ENCODE measurements around the gene AKAIN1.

AKAIN1 gene

GRCh38 chr18:5162111-5162510, 34.9 kb downstream of the AKAIN1 start:
- H3K4me3 ChIP-seq (ENCODE audit: insufficient read length, low read depth), result no peak overlapping the region
- no peaks in the 10 kb centered on the region for H3K9me3 ChIP-seq (ENCODE audit: insufficient read depth, low read length)
- no peak for DNase-seq (ENCODE audit: low read depth, low spot score)
- H3K27me3 ChIP-seq (ENCODE audit: insufficient read depth, insufficient read length), result no peaks in the 10 kb centered on the region
- no peak for TF ChIP-seq YY1 (IDR thresholded peaks at IDR 0.05; ENCODE audit: insufficient read depth, insufficient read length)
- no peak for TF ChIP-seq ZNF274 (IDR thresholded peaks at IDR 0.05; ENCODE audit: low read depth, low read length)
- no peak for TF ChIP-seq SUZ12 (IDR thresholded peaks at IDR 0.05; ENCODE audit: extremely low read depth, insufficient read depth, insufficient read length)
- H3K9ac ChIP-seq (ENCODE audit: insufficient read length, low read depth), result no peak overlapping the region
- no peaks in the 10 kb centered on the region for H3K36me3 ChIP-seq (ENCODE audit: insufficient read depth, insufficient read length, low read length)
- no peaks in the 10 kb centered on the region for H3K4me1 ChIP-seq (ENCODE audit: insufficient read depth, insufficient read length)

GRCh38 chr18:5159080-5159479, 38.0 kb downstream of the AKAIN1 start:
- Histone ChIP-seq H3K4me3 (ENCODE audit: insufficient read length, low read depth) (no peak overlapping the region), H3K27me3 (ENCODE audit: insufficient read depth, insufficient read length) (no peaks in the 10 kb centered on the region), H3K36me3 (ENCODE audit: insufficient read depth, insufficient read length, low read length) (no peaks in the 10 kb centered on the region), H3K9me3 (ENCODE audit: insufficient read depth, low read length) (no peaks in the 10 kb centered on the region), H3K9ac (ENCODE audit: insufficient read length, low read depth) (no peak overlapping the region), H3K4me1 (ENCODE audit: insufficient read depth, insufficient read length) (no peaks in the 10 kb centered on the region)
- no peak for TF ChIP-seq YY1 (IDR thresholded peaks at IDR 0.05; ENCODE audit: insufficient read depth, insufficient read length)
- no peak for TF ChIP-seq SUZ12 (IDR thresholded peaks at IDR 0.05; ENCODE audit: extremely low read depth, insufficient read depth, insufficient read length)
- no peak for TF ChIP-seq ZNF274 (IDR thresholded peaks at IDR 0.05; ENCODE audit: low read depth, low read length)
- no peak for DNase-seq (ENCODE audit: low read depth, low spot score)

GRCh38 chr18:5158587-5158986, 38.5 kb downstream of the AKAIN1 start:
- Histone ChIP-seq H3K4me1 (ENCODE audit: insufficient read depth, insufficient read length) (no peaks in the 10 kb centered on the region), H3K36me3 (ENCODE audit: insufficient read depth, insufficient read length, low read length) (no peaks in the 10 kb centered on the region), H3K27me3 (ENCODE audit: insufficient read depth, insufficient read length) (no peaks in the 10 kb centered on the region), H3K4me3 (ENCODE audit: insufficient read length, low read depth) (no peak overlapping the region), H3K9ac (ENCODE audit: insufficient read length, low read depth) (no peak overlapping the region), H3K9me3 (ENCODE audit: insufficient read depth, low read length) (no peaks in the 10 kb centered on the region)
- no peak for TF ChIP-seq YY1 (IDR thresholded peaks at IDR 0.05; ENCODE audit: insufficient read depth, insufficient read length)
- no peak for TF ChIP-seq SUZ12 (IDR thresholded peaks at IDR 0.05; ENCODE audit: extremely low read depth, insufficient read depth, insufficient read length)
- TF ChIP-seq ZNF274 (IDR thresholded peaks at IDR 0.05; ENCODE audit: low read depth, low read length), result no peak
- no peak for DNase-seq (ENCODE audit: low read depth, low spot score)

GRCh38 chr18:5158172-5158571, 38.9 kb downstream of the AKAIN1 start:
- Histone ChIP-seq H3K9me3 (ENCODE audit: insufficient read depth, low read length) (no peaks in the 10 kb centered on the region), H3K9ac (ENCODE audit: insufficient read length, low read depth) (no peak overlapping the region), H3K4me3 (ENCODE audit: insufficient read length, low read depth) (no peak overlapping the region), H3K4me1 (ENCODE audit: insufficient read depth, insufficient read length) (no peaks in the 10 kb centered on the region), H3K36me3 (ENCODE audit: insufficient read depth, insufficient read length, low read length) (no peaks in the 10 kb centered on the region), H3K27me3 (ENCODE audit: insufficient read depth, insufficient read length) (no peaks in the 10 kb centered on the region)
- no peak for DNase-seq (ENCODE audit: low read depth, low spot score)
- TF ChIP-seq ZNF274 (IDR thresholded peaks at IDR 0.05; ENCODE audit: low read depth, low read length) (no peak), SUZ12 (IDR thresholded peaks at IDR 0.05; ENCODE audit: extremely low read depth, insufficient read depth, insufficient read length) (no peak), YY1 (IDR thresholded peaks at IDR 0.05; ENCODE audit: insufficient read depth, insufficient read length) (no peak)

- Histone ChIP-seq H3K4me3 (ENCODE audit: insufficient read length, low read depth) (no peak overlapping the region), H3K36me3 (ENCODE audit: insufficient read depth, insufficient read length, low read length) (no peaks in the 10 kb centered on the region), H3K4me1 (ENCODE audit: insufficient read depth, insufficient read length) (peaks cover 2% of the 10 kb centered on the region), H3K9ac (ENCODE audit: insufficient read length, low read depth) (no peak overlapping the region), H3K27me3 (ENCODE audit: insufficient read depth, insufficient read length) (no peaks in the 10 kb centered on the region), H3K9me3 (ENCODE audit: insufficient read depth, low read length) (no peaks in the 10 kb centered on the region)
- DNase-seq (ENCODE audit: low read depth, low spot score), result no peak
- TF ChIP-seq ZNF274 (IDR thresholded peaks at IDR 0.05; ENCODE audit: low read depth, low read length), result no peak
- no peak for TF ChIP-seq YY1 (IDR thresholded peaks at IDR 0.05; ENCODE audit: insufficient read depth, insufficient read length)
- TF ChIP-seq SUZ12 (IDR thresholded peaks at IDR 0.05; ENCODE audit: extremely low read depth, insufficient read depth, insufficient read length), result no peak
Observed at GRCh38 chr18:5155907-5156287, 41.2 kb downstream of the AKAIN1 start.

- no peak overlapping the region for H3K9ac ChIP-seq (ENCODE audit: insufficient read length, low read depth)
- no peak overlapping the region for H3K4me3 ChIP-seq (ENCODE audit: insufficient read length, low read depth)
- no peaks in the 10 kb centered on the region for H3K9me3 ChIP-seq (ENCODE audit: insufficient read depth, low read length)
- no peaks in the 10 kb centered on the region for H3K27me3 ChIP-seq (ENCODE audit: insufficient read depth, insufficient read length)
- DNase-seq (ENCODE audit: low read depth, low spot score), result no peak
- TF ChIP-seq SUZ12 (IDR thresholded peaks at IDR 0.05; ENCODE audit: extremely low read depth, insufficient read depth, insufficient read length) (no peak), YY1 (IDR thresholded peaks at IDR 0.05; ENCODE audit: insufficient read depth, insufficient read length) (no peak), ZNF274 (IDR thresholded peaks at IDR 0.05; ENCODE audit: low read depth, low read length) (no peak)
- peaks cover 2% of the 10 kb centered on the region for H3K4me1 ChIP-seq (ENCODE audit: insufficient read depth, insufficient read length)
- H3K36me3 ChIP-seq (ENCODE audit: insufficient read depth, insufficient read length, low read length), result no peaks in the 10 kb centered on the region
Observed at GRCh38 chr18:5155218-5155906, 41.7 kb downstream of the AKAIN1 start.

- no peak for TF ChIP-seq YY1 (IDR thresholded peaks at IDR 0.05; ENCODE audit: insufficient read depth, insufficient read length)
- no peak for TF ChIP-seq SUZ12 (IDR thresholded peaks at IDR 0.05; ENCODE audit: extremely low read depth, insufficient read depth, insufficient read length)
- no peak for TF ChIP-seq ZNF274 (IDR thresholded peaks at IDR 0.05; ENCODE audit: low read depth, low read length)
- no peaks in the 10 kb centered on the region for H3K9me3 ChIP-seq (ENCODE audit: insufficient read depth, low read length)
- H3K9ac ChIP-seq (ENCODE audit: insufficient read length, low read depth), result no peak overlapping the region
- H3K4me1 ChIP-seq (ENCODE audit: insufficient read depth, insufficient read length), result peaks cover 2% of the 10 kb centered on the region
- no peak overlapping the region for H3K4me3 ChIP-seq (ENCODE audit: insufficient read length, low read depth)
- no peak for DNase-seq (ENCODE audit: low read depth, low spot score)
- no peaks in the 10 kb centered on the region for H3K36me3 ChIP-seq (ENCODE audit: insufficient read depth, insufficient read length, low read length)
- H3K27me3 ChIP-seq (ENCODE audit: insufficient read depth, insufficient read length), result no peaks in the 10 kb centered on the region
Observed at GRCh38 chr18:5152343-5153020, 44.6 kb downstream of the AKAIN1 start.
